ENCODE data around the gene PIK3CB.

- TF ChIP-seq POLR2AphosphoS5 (IDR thresholded peaks at IDR 0.05), result no peak
- no peak for TF ChIP-seq TAF1 (IDR thresholded peaks at IDR 0.05; ENCODE audit: low read depth)
- TF ChIP-seq CTCF (IDR thresholded peaks at IDR 0.05; ENCODE audit: poor library complexity, severe bottlenecking), result no peak
- no peak for TF ChIP-seq EZH2 (IDR thresholded peaks at IDR 0.05; ENCODE audit: borderline replicate concordance, insufficient read depth, low read length, poor library complexity, severe bottlenecking)
These were observed 15.4 kb upstream of the PIK3CB start for GRCh38 chr3:138850151-138850550.
